ENCODE results near the gene BACH2.
"Not testable (repeated sequence)": the region's sequence is repeated elsewhere in the genome, so short reads cannot be mapped to it uniquely, and the experiment has no call there.

The BACH2 gene

GRCh38 chr6:89993411-89993810 lies 303.2 kb downstream of the BACH2 start:
- no peak for DNase-seq (ENCODE audit: low spot score)

- no peak for DNase-seq (ENCODE audit: low spot score)
These were observed 303.8 kb downstream of the BACH2 start for GRCh38 chr6:89992818-89993217.

- DNase-seq (ENCODE audit: low spot score), result no peak
These were observed 306.9 kb downstream of the BACH2 start for GRCh38 chr6:89989742-89990141.

DNA sequence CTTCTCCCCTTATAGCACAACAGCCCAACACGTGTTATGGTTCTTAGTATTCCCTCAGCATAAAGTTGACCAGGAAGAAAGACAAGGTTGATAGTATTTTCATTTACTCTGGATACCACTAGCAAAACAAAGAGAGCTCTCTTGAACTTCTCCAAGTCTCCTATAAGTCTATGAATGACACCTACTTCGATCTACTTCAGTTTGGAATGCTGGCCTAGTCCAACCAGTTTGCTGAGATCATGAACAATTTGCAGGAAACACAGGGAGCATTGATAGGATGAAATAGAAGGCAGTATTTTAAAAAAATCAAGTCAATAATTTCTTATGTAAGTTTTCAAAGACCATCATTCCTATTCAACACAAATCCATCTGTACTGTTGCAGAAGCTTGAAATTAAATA lies 308.8 kb downstream of the BACH2 start:
- DNase-seq (ENCODE audit: low spot score), result no peak

GRCh38 chr6:89987140-89987539 lies 309.5 kb downstream of the BACH2 start:
- DNase-seq (ENCODE audit: low spot score), result no peak

DNA sequence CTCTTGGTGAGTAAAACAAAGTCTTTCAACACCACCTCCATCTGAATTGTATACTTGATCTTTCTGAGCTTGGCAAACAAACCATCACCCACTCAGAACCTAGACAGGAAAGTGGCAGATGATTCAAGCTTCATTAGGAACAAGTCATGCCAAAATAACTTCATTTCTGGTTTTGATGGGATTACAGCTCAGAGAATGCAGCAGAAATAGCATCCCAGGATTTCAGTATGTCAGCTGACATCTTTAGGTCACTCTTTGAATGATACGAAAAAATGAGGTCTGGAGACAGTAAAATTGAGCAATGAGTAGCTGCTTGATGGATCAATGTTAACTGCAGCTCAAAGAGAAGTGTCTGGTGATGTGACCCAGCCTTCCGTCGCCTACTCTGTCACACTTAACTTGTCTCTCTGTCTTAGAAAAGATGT lies 310.0 kb downstream of the BACH2 start:
- no peak for DNase-seq (ENCODE audit: low spot score)

DNA sequence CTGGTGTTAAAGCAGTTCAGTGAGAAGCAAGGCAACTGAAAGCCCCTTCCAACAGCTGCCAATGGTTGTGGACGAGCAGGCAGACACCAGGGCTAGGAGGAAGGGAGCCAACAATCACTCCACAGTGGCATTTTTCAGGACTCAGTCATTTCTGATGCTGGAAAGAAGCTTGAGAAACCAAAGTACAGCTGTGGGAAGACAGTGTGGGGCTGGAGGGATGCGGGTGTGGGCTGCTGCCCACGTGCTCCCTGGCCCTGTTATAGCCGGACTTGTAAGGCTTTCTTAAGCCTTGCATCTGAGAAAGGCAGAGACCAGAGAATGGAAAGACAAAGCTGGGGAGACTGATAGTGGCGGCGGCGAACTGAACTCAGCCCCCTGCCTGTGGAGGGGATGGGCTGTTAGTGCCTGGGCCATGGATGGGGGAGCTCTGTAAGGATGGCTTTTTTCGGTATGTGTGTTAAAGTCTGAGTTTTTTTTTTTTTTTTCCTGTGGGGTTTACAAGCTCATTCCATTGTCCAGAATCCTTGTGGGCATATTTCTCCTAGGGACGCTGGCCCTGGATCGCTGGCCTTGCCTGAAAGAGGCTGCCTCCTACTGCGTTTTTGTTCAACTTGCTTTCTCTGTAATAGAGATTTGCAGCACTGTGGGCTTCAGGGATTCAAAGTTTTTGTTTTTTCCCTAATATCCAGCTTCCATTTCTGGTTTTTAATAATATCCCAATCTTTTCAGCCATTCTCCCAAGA lies 310.7 kb downstream of the BACH2 start:
- DNase-seq (ENCODE audit: low spot score), result no peak

- DNase-seq (ENCODE audit: low spot score), result no peak
These were observed 311.5 kb downstream of the BACH2 start for GRCh38 chr6:89984926-89985750.

GRCh38 chr6:89980353-89980752 lies 316.3 kb downstream of the BACH2 start:
- no peak for DNase-seq (ENCODE audit: low spot score)

GRCh38 chr6:89979481-89980119 lies 317.0 kb downstream of the BACH2 start:
- no peak for DNase-seq (ENCODE audit: low spot score)

- no peak for DNase-seq (ENCODE audit: low spot score)
These were observed 317.9 kb downstream of the BACH2 start for GRCh38 chr6:89978749-89979145.

GRCh38 chr6:89977808-89978748 lies 318.6 kb downstream of the BACH2 start:
- DNase-seq (ENCODE audit: low spot score), result no peak

- no peak for DNase-seq (ENCODE audit: low spot score)
These were observed 320.0 kb downstream of the BACH2 start for GRCh38 chr6:89976694-89977020.

DNA sequence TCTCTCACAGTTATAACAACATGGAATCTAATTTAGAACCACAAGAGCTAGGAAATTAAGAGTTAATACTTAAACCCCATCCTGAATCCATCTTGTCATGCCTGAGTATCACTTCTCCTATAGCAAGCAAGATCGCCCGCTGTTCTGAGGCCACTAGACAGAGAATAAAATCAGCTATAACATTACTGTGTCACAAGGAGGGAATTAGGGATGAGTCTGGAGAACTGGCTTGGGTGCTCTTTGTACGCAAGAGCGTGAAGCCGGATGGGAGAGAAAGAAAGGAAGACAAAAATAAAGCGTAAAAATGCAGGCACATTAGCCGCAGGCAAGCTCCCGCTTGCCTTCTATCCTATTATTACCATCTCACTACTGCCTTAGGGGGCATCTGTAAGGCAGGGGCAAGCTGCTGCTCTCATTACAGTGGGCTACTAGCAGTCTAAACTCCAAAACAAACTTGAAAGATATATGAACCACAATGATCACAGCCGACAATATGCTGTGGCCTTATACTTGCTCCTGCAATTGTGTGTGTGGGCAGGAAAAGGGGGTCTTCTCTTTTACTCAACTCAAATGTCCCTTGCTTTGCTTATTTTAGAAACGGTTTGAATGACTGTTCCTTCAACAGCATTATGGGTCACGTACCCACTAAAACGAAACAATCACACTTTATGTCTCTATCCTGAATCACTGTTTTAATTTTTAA lies 320.5 kb downstream of the BACH2 start:
- DNase-seq (ENCODE audit: low spot score), result no peak

- no peak for DNase-seq (ENCODE audit: low spot score)
These were observed 321.3 kb downstream of the BACH2 start for GRCh38 chr6:89975366-89975765.

- no peak for DNase-seq (ENCODE audit: low spot score)
These were observed 321.8 kb downstream of the BACH2 start for GRCh38 chr6:89974834-89975233.

GRCh38 chr6:89972025-89972381 lies 324.6 kb downstream of the BACH2 start:
- no peak for DNase-seq (ENCODE audit: low spot score)

- not testable (repeated sequence) for DNase-seq (ENCODE audit: low spot score)
These were observed 325.2 kb downstream of the BACH2 start for GRCh38 chr6:89971338-89972024.

- DNase-seq (ENCODE audit: low spot score), result peak; percentile 10
These were observed 325.9 kb downstream of the BACH2 start for GRCh38 chr6:89970609-89971337.

DNA sequence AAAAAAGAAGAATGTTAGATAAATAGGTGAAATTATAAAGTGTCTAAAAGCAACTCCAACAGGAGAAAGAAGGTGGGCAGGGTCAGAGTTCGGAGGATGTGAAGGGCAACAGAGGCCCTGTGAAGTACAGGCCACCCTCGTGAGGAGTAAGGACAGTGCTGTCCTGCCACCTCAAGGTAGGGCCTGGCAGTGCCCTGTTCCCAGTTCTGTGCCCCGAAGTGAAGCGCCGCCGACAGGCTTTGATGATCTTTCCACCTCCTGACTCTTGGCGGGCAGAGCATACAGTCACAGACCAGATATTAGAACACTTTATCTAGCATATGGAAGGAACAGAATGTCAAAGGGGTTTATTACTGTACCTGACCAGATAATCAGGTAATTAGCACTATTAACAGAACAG lies 326.6 kb downstream of the BACH2 start:
- DNase-seq (ENCODE audit: low spot score), result no peak
